Umbilical cord (tissue), 2 donors: Measurements from ENCODE around the gene CAMK2D. TPM values are rescaled to one million over a fixed set of nuclear protein-coding genes. Genes with fewer than 3 reads are reported as not detected.

ENCODE experiments used
- DNase-seq: peaks from one replicate; pipeline ENCODE4 v3.0.0-alpha.2; 2015; ENCODE audit warnings: low spot score
- total RNA-seq: library from RNA; depleted of rRNA; stranded (reverse); fragments of >200 nt; gene quantifications from one replicate; pipeline ENCODE4 v1.2.3, GENCODE V29; 2014; ENCODE audit warnings: low replicate concordance; ENCODE audit not compliant: insufficient read depth

The CAMK2D gene
- total RNA-seq, 1 donor from 2014 or later = 129 TPM

- DNase-seq = no peak
Measured at GRCh38 chr4:113442826-113443225, 318.7 kb downstream of the CAMK2D start.

GRCh38 chr4:113440371-113440770 is 321.2 kb downstream of the CAMK2D start:
- DNase-seq = no peak

- no peak for DNase-seq
Measured at GRCh38 chr4:113438596-113438995, 322.9 kb downstream of the CAMK2D start.

- no peak for DNase-seq
Measured at GRCh38 chr4:113437129-113437528, 324.4 kb downstream of the CAMK2D start.

GRCh38 chr4:113436360-113436759 is 325.2 kb downstream of the CAMK2D start:
- peak; percentile 34 for DNase-seq

GRCh38 chr4:113435893-113436292 is 325.6 kb downstream of the CAMK2D start:
- peak; percentile 64 for DNase-seq

- no peak for DNase-seq
Measured at GRCh38 chr4:113434247-113434587, 327.3 kb downstream of the CAMK2D start.

- DNase-seq = no peak
Measured at GRCh38 chr4:113433536-113434246, 327.8 kb downstream of the CAMK2D start.

GRCh38 chr4:113433116-113433515 is 328.4 kb downstream of the CAMK2D start:
- no peak for DNase-seq

- DNase-seq = no peak
Measured at GRCh38 chr4:113423631-113424030, 337.9 kb downstream of the CAMK2D start.

GRCh38 chr4:113420938-113421337 is 340.6 kb downstream of the CAMK2D start:
- DNase-seq = no peak

- DNase-seq = no peak
Measured at GRCh38 chr4:113419631-113420030, 341.9 kb downstream of the CAMK2D start.

- DNase-seq = no peak
Measured at GRCh38 chr4:113411496-113411938, 350.0 kb downstream of the CAMK2D start.

GRCh38 chr4:113410686-113411085 is 350.9 kb downstream of the CAMK2D start:
- no peak for DNase-seq

GRCh38 chr4:113409181-113409580 is 352.4 kb downstream of the CAMK2D start:
- no peak for DNase-seq

- no peak for DNase-seq
Measured at GRCh38 chr4:113407409-113407808, 354.1 kb downstream of the CAMK2D start.

GRCh38 chr4:113406723-113407016 is 354.9 kb downstream of the CAMK2D start:
- DNase-seq = no peak

- DNase-seq = no peak
Measured at GRCh38 chr4:113405874-113406722, 355.4 kb downstream of the CAMK2D start.

- DNase-seq = no peak
Measured at GRCh38 chr4:113404841-113405240, 356.7 kb downstream of the CAMK2D start.

- no peak for DNase-seq
Measured at GRCh38 chr4:113404167-113404571, 357.4 kb downstream of the CAMK2D start.
